Activated CD8-positive, alpha-beta memory T cell treated with anti-CD3 and anti-CD28 coated beads for 36 hours (primary cell): ENCODE data around the gene THBS2. TPM values are rescaled to one million over a fixed set of nuclear protein-coding genes. Genes with fewer than 3 reads are reported as not detected.

ENCODE experiments used
- CTCF ChIA-PET: fragments of 350-600 bp; sonication (Branson Sonifier 250); formaldehyde crosslinking; loops from one replicate; lab custom pipeline; 2021; ENCODE audit warnings: antibody characterized with exemption; lab: Charles Lee
- POLR2A ChIA-PET: fragments of 350-600 bp; sonication (Branson Sonifier 250); formaldehyde crosslinking; loops from one replicate; lab custom pipeline; 2021; ENCODE audit warnings: antibody characterized with exemption; lab: Charles Lee
- total RNA-seq, 2 experiments: library from RNA; stranded (reverse); gene quantifications; one replicate each; pipeline ENCODE4 v1.2.3, GENCODE V29; 2021

The THBS2 gene
- total RNA-seq, 2 experiments from 2014 or later, result not detected

GRCh38 chr6:169252505-169253189 is 999 bp downstream of the THBS2 start:
- CTCF ChIA-PET, result no interaction called here
- POLR2A ChIA-PET, result no interaction called here

- ChIA-PET CTCF (no interaction called here), POLR2A (no interaction called here)
Observed at GRCh38 chr6:169251822-169252504, 1.7 kb downstream of the THBS2 start.

GRCh38 chr6:169251371-169251802 is 2.3 kb downstream of the THBS2 start:
- ChIA-PET POLR2A (no interaction called here), CTCF (no interaction called here)

GRCh38 chr6:169250660-169251059 is 3.0 kb downstream of the THBS2 start:
- ChIA-PET CTCF (no interaction called here), POLR2A (no interaction called here)

- CTCF ChIA-PET, result no interaction called here
- POLR2A ChIA-PET, result no interaction called here
Observed at GRCh38 chr6:169249057-169249456, 4.6 kb downstream of the THBS2 start.

- CTCF ChIA-PET, result no interaction called here
Observed at GRCh38 chr6:169248521-169248971, 5.1 kb downstream of the THBS2 start.

GRCh38 chr6:169247991-169248390 is 5.7 kb downstream of the THBS2 start:
- ChIA-PET CTCF (no interaction called here), POLR2A (no interaction called here)

More at GRCh38 chr6:169248521-169248971, 5.1 kb downstream of the THBS2 start:
- POLR2A ChIA-PET, result no interaction called here

- CTCF ChIA-PET, result no interaction called here
Observed at GRCh38 chr6:169247419-169247818, 6.2 kb downstream of the THBS2 start.

GRCh38 chr6:169246445-169246844 is 7.2 kb downstream of the THBS2 start:
- ChIA-PET POLR2A (no interaction called here), CTCF (no interaction called here)

More at GRCh38 chr6:169247419-169247818, 6.2 kb downstream of the THBS2 start:
- POLR2A ChIA-PET, result no interaction called here

GRCh38 chr6:169244684-169245383 is 8.8 kb downstream of the THBS2 start:
- POLR2A ChIA-PET, result interaction anchor here (0.6 kb wide), 1 partner anchor 90 kb away, joined by 3 read pairs; no protein-coding TSS in a partner anchor
- CTCF ChIA-PET, result no interaction called here

- ChIA-PET CTCF (no interaction called here), POLR2A (no interaction called here)
Observed at GRCh38 chr6:169243661-169244060, 10.0 kb downstream of the THBS2 start.

GRCh38 chr6:169243186-169243585 is 10.5 kb downstream of the THBS2 start:
- CTCF ChIA-PET, result no interaction called here
- POLR2A ChIA-PET, result no interaction called here

GRCh38 chr6:169241688-169242350 is 11.8 kb downstream of the THBS2 start:
- POLR2A ChIA-PET, result no interaction called here
- CTCF ChIA-PET, result interaction anchor here (0.5 kb wide), 1 partner anchor 229 kb away, joined by 3 read pairs; no protein-coding TSS in a partner anchor

GRCh38 chr6:169240591-169241390 is 12.9 kb downstream of the THBS2 start:
- POLR2A ChIA-PET, result no interaction called here
- CTCF ChIA-PET, result no interaction called here

GRCh38 chr6:169240125-169240524 is 13.5 kb downstream of the THBS2 start:
- ChIA-PET CTCF (no interaction called here), POLR2A (no interaction called here)

- ChIA-PET CTCF (no interaction called here), POLR2A (no interaction called here)
Observed at GRCh38 chr6:169239181-169239580, 14.5 kb downstream of the THBS2 start.

GRCh38 chr6:169238766-169239165 is 14.9 kb downstream of the THBS2 start:
- ChIA-PET POLR2A (no interaction called here), CTCF (no interaction called here)

- CTCF ChIA-PET, result no interaction called here
- POLR2A ChIA-PET, result no interaction called here
Observed at GRCh38 chr6:169237496-169238134, 16.0 kb downstream of the THBS2 start.

- CTCF ChIA-PET, result no interaction called here
- POLR2A ChIA-PET, result no interaction called here
Observed at GRCh38 chr6:169236988-169237387, 16.7 kb downstream of the THBS2 start.
